Mesendoderm (in vitro differentiated cells): ENCODE measurements around the gene ACTN1.
"Not testable (repeated sequence)": the region's sequence is repeated elsewhere in the genome, so short reads cannot be mapped to it uniquely, and the experiment has no call there.

Experiments used
- DNase-seq: peaks from one replicate; pipeline ENCODE4 v3.0.0; 2013
- H2AK5ac ChIP-seq: 2 replicates; pipeline ENCODE4 v1.6.1; 2013; ENCODE audit warnings: low read length, inconsistent platforms
- H2BK120ac ChIP-seq: 2 replicates; pipeline ENCODE4 v1.6.1; 2013; ENCODE audit warnings: low read depth, mild to moderate bottlenecking, low read length, moderate library complexity, mixed read lengths
- H2BK15ac ChIP-seq: replicated peaks from 2 replicates; pipeline ENCODE4 v1.6.1; 2013; ENCODE audit warnings: low read depth, mild to moderate bottlenecking, moderate library complexity
- H2BK5ac ChIP-seq: 2 replicates; pipeline ENCODE4 v1.6.1; 2013; ENCODE audit warnings: low read length, inconsistent platforms
- H3K18ac ChIP-seq: 2 replicates; pipeline ENCODE4 v1.6.1; 2013; ENCODE audit warnings: mild to moderate bottlenecking, low read length, mixed read lengths
- H3K23ac ChIP-seq: one replicate; pipeline ENCODE4 v1.6.1; 2013; ENCODE audit warnings: low read length
- H3K27ac ChIP-seq: 2 replicates; pipeline ENCODE4 v1.5.1; 2013; ENCODE audit warnings: low read depth, mild to moderate bottlenecking, inconsistent platforms, low read length, moderate library complexity
- H3K27me3 ChIP-seq: 2 replicates; pipeline ENCODE4 v1.6.1; 2013; ENCODE audit warnings: low read length, control low read depth, mild to moderate bottlenecking, inconsistent platforms; ENCODE audit not compliant: insufficient read depth, poor library complexity
- H3K36me3 ChIP-seq: 2 replicates; pipeline ENCODE4 v1.6.1; 2013; ENCODE audit warnings: low read length, inconsistent platforms; ENCODE audit not compliant: control insufficient read depth, insufficient read depth
- H3K4ac ChIP-seq: one replicate; pipeline ENCODE4 v1.6.1; 2013; ENCODE audit warnings: low read depth, mild to moderate bottlenecking, low read length, moderate library complexity
- H3K4me1 ChIP-seq: 2 replicates; pipeline ENCODE4 v1.6.1; 2013; ENCODE audit warnings: low read depth, low read length, inconsistent platforms; ENCODE audit not compliant: control insufficient read depth
- H3K4me2 ChIP-seq: 2 replicates; pipeline ENCODE4 v1.6.1; 2013; ENCODE audit warnings: low read length
- H3K4me3 ChIP-seq: 2 replicates; pipeline ENCODE4 v1.5.1; 2013; ENCODE audit warnings: mild to moderate bottlenecking, low read length
- H3K56ac ChIP-seq: one replicate; pipeline ENCODE4 v1.6.1; 2013; ENCODE audit warnings: low read length
- H3K79me1 ChIP-seq: 2 replicates; pipeline ENCODE4 v1.6.1; 2013; ENCODE audit warnings: low read length, inconsistent platforms
- H3K79me2 ChIP-seq: 2 replicates; pipeline ENCODE4 v1.6.1; 2013; ENCODE audit warnings: mild to moderate bottlenecking, low read length; ENCODE audit not compliant: control insufficient read depth, insufficient read depth
- H3K9ac ChIP-seq: 2 replicates; pipeline ENCODE4 v1.6.1; 2013; ENCODE audit warnings: low read length, inconsistent platforms
- H4K5ac ChIP-seq: one replicate; pipeline ENCODE4 v1.6.1; 2013; ENCODE audit warnings: low read length
- H4K8ac ChIP-seq: one replicate; pipeline ENCODE4 v1.6.1; 2013; ENCODE audit warnings: low read depth, mild to moderate bottlenecking, control low read depth, low read length, moderate library complexity
- WGBS: extraction: QIAGEN DNeasy Blood & Tissue Kit; methylation state at CpG from one replicate; pipeline ENCODE4 v1.1.7; 2013; ENCODE audit warnings: low lambda C conversion rate, missing lambda C conversion rate; ENCODE audit not compliant: insufficient coverage; ENCODE audit errors: extremely low coverage; 5-methylcytosine and 5-hydroxymethylcytosine counted together

ACTN1 gene

GRCh38 chr14:68860771-68861170, 118.3 kb downstream of the ACTN1 start:
- Histone ChIP-seq H3K4me1 (no peaks in the 10 kb centered on the region), H3K36me3 (no peaks in the 10 kb centered on the region), H3K18ac (no peak overlapping the region), H2BK15ac (no peak overlapping the region), H3K9ac (no peak overlapping the region), H3K23ac (no peak overlapping the region), H3K27ac (no peak overlapping the region), H4K8ac (no peak overlapping the region), H4K5ac (no peak overlapping the region), H3K27me3 (no peaks in the 10 kb centered on the region), H3K4me2 (no peak overlapping the region), H2AK5ac (no peak overlapping the region), H3K79me2 (no peaks in the 10 kb centered on the region), H2BK120ac (no peak overlapping the region), H3K79me1 (no peaks in the 10 kb centered on the region), H3K56ac (no peak overlapping the region), H3K4me3 (no peak overlapping the region), H3K4ac (no peak overlapping the region), H2BK5ac (no peak overlapping the region)
- no peak for DNase-seq
- WGBS = no CpG with 5 or more reads among the region's 5 CpGs

GRCh38 chr14:68857516-68858070, 121.5 kb downstream of the ACTN1 start:
- no peak overlapping the region for H3K27ac ChIP-seq
- WGBS = no CpG with 5 or more reads among the region's 5 CpGs

GRCh38 chr14:68856572-68856971, 122.5 kb downstream of the ACTN1 start:
- no peak overlapping the region for H2BK15ac ChIP-seq
- H2AK5ac ChIP-seq = no peak overlapping the region
- no peak overlapping the region for H4K5ac ChIP-seq
- no CpG with 5 or more reads among the region's 6 CpGs for WGBS
- no peak overlapping the region for H4K8ac ChIP-seq
- H3K18ac ChIP-seq = no peak overlapping the region
- H3K4ac ChIP-seq = no peak overlapping the region
- H3K9ac ChIP-seq = no peak overlapping the region
- no peak for DNase-seq
- no peaks in the 10 kb centered on the region for H3K79me2 ChIP-seq
- no peaks in the 10 kb centered on the region for H3K4me1 ChIP-seq
- no peak overlapping the region for H3K23ac ChIP-seq
- H3K4me3 ChIP-seq = no peak overlapping the region
- H3K56ac ChIP-seq = no peak overlapping the region
- H3K4me2 ChIP-seq = no peak overlapping the region
- no peaks in the 10 kb centered on the region for H3K27me3 ChIP-seq
- no peaks in the 10 kb centered on the region for H3K36me3 ChIP-seq
- H2BK5ac ChIP-seq = no peak overlapping the region
- H3K27ac ChIP-seq = no peak overlapping the region
- H3K79me1 ChIP-seq = no peaks in the 10 kb centered on the region
- H2BK120ac ChIP-seq = no peak overlapping the region

More at GRCh38 chr14:68857516-68858070, 121.5 kb downstream of the ACTN1 start:
- Histone ChIP-seq H3K79me2 (no peaks in the 10 kb centered on the region), H3K4me1 (no peaks in the 10 kb centered on the region), H3K23ac (no peak overlapping the region), H2BK5ac (no peak overlapping the region), H4K8ac (no peak overlapping the region), H3K18ac (no peak overlapping the region), H3K36me3 (no peaks in the 10 kb centered on the region), H3K27me3 (no peaks in the 10 kb centered on the region), H3K4ac (no peak overlapping the region), H3K9ac (no peak overlapping the region), H3K79me1 (no peaks in the 10 kb centered on the region), H3K56ac (no peak overlapping the region), H2BK15ac (no peak overlapping the region), H3K4me2 (no peak overlapping the region), H3K4me3 (no peak overlapping the region), H2BK120ac (no peak overlapping the region), H4K5ac (no peak overlapping the region), H2AK5ac (no peak overlapping the region)
- no peak for DNase-seq

- H3K4me3 ChIP-seq = no peak overlapping the region
- WGBS = no CpG with 5 or more reads among the region's 7 CpGs
- H2BK120ac ChIP-seq = no peak overlapping the region
- no peak overlapping the region for H3K9ac ChIP-seq
- no peak overlapping the region for H2AK5ac ChIP-seq
- H3K27me3 ChIP-seq = no peaks in the 10 kb centered on the region
- no peak overlapping the region for H4K8ac ChIP-seq
- H3K18ac ChIP-seq = no peak overlapping the region
- H3K4me1 ChIP-seq = no peaks in the 10 kb centered on the region
- H3K4ac ChIP-seq = no peak overlapping the region
- H3K4me2 ChIP-seq = no peak overlapping the region
- H2BK15ac ChIP-seq = no peak overlapping the region
- DNase-seq = no peak
- H3K36me3 ChIP-seq = no peaks in the 10 kb centered on the region
- no peaks in the 10 kb centered on the region for H3K79me2 ChIP-seq
- no peaks in the 10 kb centered on the region for H3K79me1 ChIP-seq
- no peak overlapping the region for H3K23ac ChIP-seq
- H2BK5ac ChIP-seq = no peak overlapping the region
- no peak overlapping the region for H4K5ac ChIP-seq
- no peak overlapping the region for H3K56ac ChIP-seq
- no peak overlapping the region for H3K27ac ChIP-seq
These were observed 124.7 kb downstream of the ACTN1 start for GRCh38 chr14:68854421-68854820.

DNA sequence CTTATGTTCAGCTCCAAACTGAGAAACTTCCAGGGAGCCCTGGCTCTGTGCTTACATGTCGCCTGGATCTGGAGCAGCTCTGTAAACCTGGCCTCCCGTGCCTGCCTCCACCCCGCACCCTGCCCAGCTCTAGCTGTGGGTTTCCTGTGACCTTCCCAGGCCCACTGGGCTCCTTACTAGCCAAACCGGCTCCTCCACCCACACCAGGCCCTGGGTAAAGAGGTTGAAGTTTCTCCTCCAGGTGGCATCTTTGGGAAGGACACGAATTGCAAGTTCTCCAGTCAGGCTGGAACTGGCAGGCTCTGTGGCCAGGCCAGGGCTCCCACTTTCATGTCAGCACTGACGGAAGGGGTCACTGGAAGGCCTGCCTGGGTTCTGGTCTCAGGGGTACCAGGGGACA, 125.4 kb downstream of the ACTN1 start:
- Histone ChIP-seq H3K4me3 (no peak overlapping the region), H3K79me1 (no peaks in the 10 kb centered on the region), H3K4me1 (no peaks in the 10 kb centered on the region), H4K5ac (no peak overlapping the region), H2BK120ac (no peak overlapping the region), H3K9ac (no peak overlapping the region), H2AK5ac (no peak overlapping the region), H4K8ac (no peak overlapping the region), H2BK5ac (no peak overlapping the region), H3K4me2 (no peak overlapping the region), H3K27ac (no peak overlapping the region), H2BK15ac (no peak overlapping the region), H3K36me3 (no peaks in the 10 kb centered on the region), H3K79me2 (no peaks in the 10 kb centered on the region), H3K27me3 (no peaks in the 10 kb centered on the region), H3K23ac (no peak overlapping the region), H3K18ac (no peak overlapping the region), H3K56ac (no peak overlapping the region), H3K4ac (no peak overlapping the region)
- no CpG with 5 or more reads among the region's 6 CpGs for WGBS
- DNase-seq = no peak

DNA sequence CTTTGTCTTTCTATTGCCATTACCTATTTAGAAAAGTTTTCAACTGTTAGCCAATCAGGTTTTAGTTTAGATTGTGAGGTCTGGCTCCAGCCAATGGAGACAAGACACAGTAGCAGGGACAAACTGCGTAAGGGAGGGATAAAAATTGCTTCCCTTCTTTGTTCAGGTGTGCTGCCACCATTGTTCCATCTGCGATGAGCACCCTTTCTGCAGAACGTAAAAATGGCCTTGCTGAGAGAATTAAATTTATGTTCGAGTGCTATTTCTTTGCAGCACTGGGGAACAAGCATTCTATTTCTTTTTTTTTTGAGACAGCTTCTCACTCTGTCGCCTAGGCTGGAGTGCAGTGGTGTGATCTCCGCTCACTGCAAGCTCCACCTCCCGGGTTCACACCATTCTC, 126.6 kb downstream of the ACTN1 start:
- not testable (repeated sequence) for H4K8ac ChIP-seq, H3K18ac ChIP-seq, H3K4ac ChIP-seq, H3K9ac ChIP-seq, H3K23ac ChIP-seq, H3K36me3 ChIP-seq, H3K27me3 ChIP-seq, H2BK15ac ChIP-seq, H2AK5ac ChIP-seq, H3K56ac ChIP-seq, H2BK120ac ChIP-seq, DNase-seq, H3K27ac ChIP-seq, H2BK5ac ChIP-seq, H3K79me1 ChIP-seq, H3K79me2 ChIP-seq, H3K4me2 ChIP-seq, H3K4me3 ChIP-seq, H4K5ac ChIP-seq, H3K4me1 ChIP-seq
- WGBS = no CpG with 5 or more reads among the region's 7 CpGs
